Ishikawa (cell line): Measurements from ENCODE around the gene CMSS1.

Experiments
- CEBPB ChIP-seq: IDR thresholded peaks from 2 replicates; pipeline ENCODE4 v1.6.1; 2012
- CREB1 ChIP-seq: IDR thresholded peaks from 2 replicates; pipeline ENCODE4 v1.6.1; 2012; ENCODE audit warnings: low read depth
- EGR1 ChIP-seq: IDR thresholded peaks from 2 replicates; pipeline ENCODE4 v1.6.1; 2012
- EP300 ChIP-seq: IDR thresholded peaks from 2 replicates; pipeline ENCODE4 v1.6.1; 2012; ENCODE audit warnings: borderline replicate concordance
- MAX ChIP-seq: IDR thresholded peaks from 2 replicates; pipeline ENCODE4 v1.6.1; 2012
- NFIC ChIP-seq: IDR thresholded peaks from 2 replicates; pipeline ENCODE4 v1.6.1; 2012
- RAD21 ChIP-seq: IDR thresholded peaks from 2 replicates; pipeline ENCODE4 v1.6.1; 2012; ENCODE audit warnings: low read depth
- REST ChIP-seq: IDR thresholded peaks from 2 replicates; pipeline ENCODE4 v1.6.1; 2012; ENCODE audit warnings: low read depth, mild to moderate bottlenecking
- TAF1 ChIP-seq: IDR thresholded peaks from 2 replicates; pipeline ENCODE4 v1.6.1; 2012; ENCODE audit warnings: low read depth, mild to moderate bottlenecking
- TCF12 ChIP-seq: IDR thresholded peaks from 2 replicates; pipeline ENCODE4 v1.6.1; 2012; ENCODE audit warnings: low read depth
- TEAD4 ChIP-seq: IDR thresholded peaks from 2 replicates; pipeline ENCODE4 v1.6.1; 2012
- YY1 ChIP-seq: IDR thresholded peaks from 2 replicates; pipeline ENCODE4 v1.6.1; 2012; ENCODE audit warnings: low read depth
- ZBTB7A ChIP-seq: IDR thresholded peaks from 2 replicates; pipeline ENCODE4 v1.6.1; 2012; ENCODE audit warnings: low read depth

GRCh38 chr3:100093831-100094230 is 276.2 kb downstream of the CMSS1 start:
- TF ChIP-seq TAF1 (no peak), RAD21 (no peak), REST (no peak), CREB1 (no peak), YY1 (no peak), MAX (no peak), TCF12 (no peak), ZBTB7A (no peak), EGR1 (no peak), NFIC (no peak), EP300 (no peak), TEAD4 (no peak), CEBPB (no peak)
